HEK293 (cell line): ENCODE results near the gene RPL29.

Experiments used
- KLF8 ChIP-seq: fragments of 450-650 bp; formaldehyde crosslinking; IDR thresholded peaks from 2 replicates; pipeline ENCODE4 v1.5.1; 2016; ENCODE audit warnings: missing biosample characterization, missing genetic modification characterization
- ZBTB1 ChIP-seq: fragments of 450-650 bp; formaldehyde crosslinking; IDR thresholded peaks from 2 replicates; pipeline ENCODE4 v1.5.1; 2016; ENCODE audit warnings: missing biosample characterization, missing genetic modification characterization
- ZBTB21 ChIP-seq: fragments of 450-650 bp; formaldehyde crosslinking; IDR thresholded peaks from 2 replicates; pipeline ENCODE4 v1.5.1; 2017; ENCODE audit warnings: missing biosample characterization, missing genetic modification characterization
- ZBTB7A ChIP-seq: fragments of 450-650 bp; formaldehyde crosslinking; IDR thresholded peaks from 2 replicates; pipeline ENCODE4 v1.5.1; 2016; ENCODE audit warnings: low read depth, missing biosample characterization, missing genetic modification characterization
- ZNF155 ChIP-seq: fragments of 450-650 bp; formaldehyde crosslinking; IDR thresholded peaks from 2 replicates; pipeline ENCODE4 v1.5.1; 2016; ENCODE audit warnings: missing biosample characterization, missing genetic modification characterization
- ZNF248 ChIP-seq: fragments of 450-650 bp; formaldehyde crosslinking; IDR thresholded peaks from 2 replicates; pipeline ENCODE4 v1.5.1; 2017; ENCODE audit warnings: missing biosample characterization, missing genetic modification characterization
- ZNF580 ChIP-seq: fragments of 450-650 bp; formaldehyde crosslinking; IDR thresholded peaks from 2 replicates; pipeline ENCODE4 v1.5.1; 2016; ENCODE audit warnings: missing biosample characterization, missing genetic modification characterization
- TF ChIP-seq, protein P1 (sequence below): fragments of 450-650 bp; formaldehyde crosslinking; IDR thresholded peaks from 2 replicates; pipeline ENCODE4 v1.5.1; 2016; ENCODE audit warnings: missing biosample characterization, missing genetic modification characterization
- TF ChIP-seq, protein P2 (sequence below): fragments of 450-650 bp; formaldehyde crosslinking; IDR thresholded peaks from 2 replicates; pipeline ENCODE4 v1.5.0; 2017; ENCODE audit warnings: missing biosample characterization, missing genetic modification characterization, borderline replicate concordance

GRCh38 chr3:52034651-52035050 is 39.0 kb upstream of the RPL29 start:
- TF ChIP-seq, protein P1, sequence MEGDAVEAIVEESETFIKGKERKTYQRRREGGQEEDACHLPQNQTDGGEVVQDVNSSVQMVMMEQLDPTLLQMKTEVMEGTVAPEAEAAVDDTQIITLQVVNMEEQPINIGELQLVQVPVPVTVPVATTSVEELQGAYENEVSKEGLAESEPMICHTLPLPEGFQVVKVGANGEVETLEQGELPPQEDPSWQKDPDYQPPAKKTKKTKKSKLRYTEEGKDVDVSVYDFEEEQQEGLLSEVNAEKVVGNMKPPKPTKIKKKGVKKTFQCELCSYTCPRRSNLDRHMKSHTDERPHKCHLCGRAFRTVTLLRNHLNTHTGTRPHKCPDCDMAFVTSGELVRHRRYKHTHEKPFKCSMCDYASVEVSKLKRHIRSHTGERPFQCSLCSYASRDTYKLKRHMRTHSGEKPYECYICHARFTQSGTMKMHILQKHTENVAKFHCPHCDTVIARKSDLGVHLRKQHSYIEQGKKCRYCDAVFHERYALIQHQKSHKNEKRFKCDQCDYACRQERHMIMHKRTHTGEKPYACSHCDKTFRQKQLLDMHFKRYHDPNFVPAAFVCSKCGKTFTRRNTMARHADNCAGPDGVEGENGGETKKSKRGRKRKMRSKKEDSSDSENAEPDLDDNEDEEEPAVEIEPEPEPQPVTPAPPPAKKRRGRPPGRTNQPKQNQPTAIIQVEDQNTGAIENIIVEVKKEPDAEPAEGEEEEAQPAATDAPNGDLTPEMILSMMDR (tag by site-specific recombination), result no peak
- TF ChIP-seq KLF8 (tag by site-specific recombination) (no peak), ZNF580 (no peak), ZBTB21 (tag by site-specific recombination) (no peak), ZNF155 (tag by site-specific recombination) (no peak), ZBTB1 (tag by site-specific recombination) (no peak), ZBTB7A (tag by site-specific recombination) (no peak), ZNF248 (tag by site-specific recombination) (no peak)
- TF ChIP-seq, protein P2, sequence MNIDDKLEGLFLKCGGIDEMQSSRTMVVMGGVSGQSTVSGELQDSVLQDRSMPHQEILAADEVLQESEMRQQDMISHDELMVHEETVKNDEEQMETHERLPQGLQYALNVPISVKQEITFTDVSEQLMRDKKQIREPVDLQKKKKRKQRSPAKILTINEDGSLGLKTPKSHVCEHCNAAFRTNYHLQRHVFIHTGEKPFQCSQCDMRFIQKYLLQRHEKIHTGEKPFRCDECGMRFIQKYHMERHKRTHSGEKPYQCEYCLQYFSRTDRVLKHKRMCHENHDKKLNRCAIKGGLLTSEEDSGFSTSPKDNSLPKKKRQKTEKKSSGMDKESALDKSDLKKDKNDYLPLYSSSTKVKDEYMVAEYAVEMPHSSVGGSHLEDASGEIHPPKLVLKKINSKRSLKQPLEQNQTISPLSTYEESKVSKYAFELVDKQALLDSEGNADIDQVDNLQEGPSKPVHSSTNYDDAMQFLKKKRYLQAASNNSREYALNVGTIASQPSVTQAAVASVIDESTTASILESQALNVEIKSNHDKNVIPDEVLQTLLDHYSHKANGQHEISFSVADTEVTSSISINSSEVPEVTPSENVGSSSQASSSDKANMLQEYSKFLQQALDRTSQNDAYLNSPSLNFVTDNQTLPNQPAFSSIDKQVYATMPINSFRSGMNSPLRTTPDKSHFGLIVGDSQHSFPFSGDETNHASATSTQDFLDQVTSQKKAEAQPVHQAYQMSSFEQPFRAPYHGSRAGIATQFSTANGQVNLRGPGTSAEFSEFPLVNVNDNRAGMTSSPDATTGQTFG, result no peak
